GM11168 (cell line): ENCODE data around the gene NOS1AP.
"Not testable (repeated sequence)": the region's sequence is repeated elsewhere in the genome, so short reads cannot be mapped to it uniquely, and the experiment has no call there.

Source experiments
- in situ Hi-C: fragments of 300-500 bp; cut with MboI; formaldehyde crosslinking; loops from one replicate; pipeline ENCODE4 v1.12.0; 2022; ENCODE audit warnings: low sequenced_read_pairs; ENCODE audit not compliant: unreplicated experiment

Gene NOS1AP

DNA sequence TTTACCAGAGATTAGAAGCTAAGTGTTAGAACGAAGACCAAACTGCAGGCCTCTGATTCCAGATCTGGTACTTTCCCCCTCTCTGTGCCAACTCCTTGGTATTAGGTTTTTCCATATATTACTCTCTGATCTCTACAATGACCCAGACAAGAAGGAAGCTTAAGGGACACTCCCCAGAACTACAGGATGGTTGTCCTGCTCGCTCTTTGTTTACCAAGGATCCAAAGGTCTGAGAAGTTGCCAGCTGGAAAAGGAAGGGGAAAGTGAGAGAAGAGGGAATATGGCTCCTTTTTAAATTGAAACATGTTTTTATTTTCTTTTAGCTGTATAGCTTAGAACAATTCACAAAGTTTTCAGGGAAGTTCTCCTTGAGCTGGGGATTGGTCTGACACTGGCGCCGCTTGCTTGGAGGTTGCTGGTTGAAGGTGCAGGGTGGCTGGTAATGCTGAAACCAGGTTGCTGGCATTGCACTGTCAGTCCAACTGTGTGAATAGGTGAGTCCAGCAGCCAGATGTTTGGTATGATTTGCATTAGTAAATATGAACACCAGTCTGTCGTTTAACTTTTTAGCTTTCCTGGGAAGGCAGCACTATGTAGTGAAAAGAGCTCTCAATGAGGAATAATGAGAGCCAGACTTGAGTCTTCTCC lies 89.3 kb downstream of the NOS1AP start:
- in situ Hi-C loops, result no loop called here

GRCh38 chr1:162159515-162159914 lies 90.0 kb downstream of the NOS1AP start:
- in situ Hi-C loops, result no loop called here

GRCh38 chr1:162161916-162162550 lies 92.5 kb downstream of the NOS1AP start:
- in situ Hi-C loops, result no loop called here

GRCh38 chr1:162165528-162165927 lies 96.0 kb downstream of the NOS1AP start:
- in situ Hi-C loops, result no loop called here

DNA sequence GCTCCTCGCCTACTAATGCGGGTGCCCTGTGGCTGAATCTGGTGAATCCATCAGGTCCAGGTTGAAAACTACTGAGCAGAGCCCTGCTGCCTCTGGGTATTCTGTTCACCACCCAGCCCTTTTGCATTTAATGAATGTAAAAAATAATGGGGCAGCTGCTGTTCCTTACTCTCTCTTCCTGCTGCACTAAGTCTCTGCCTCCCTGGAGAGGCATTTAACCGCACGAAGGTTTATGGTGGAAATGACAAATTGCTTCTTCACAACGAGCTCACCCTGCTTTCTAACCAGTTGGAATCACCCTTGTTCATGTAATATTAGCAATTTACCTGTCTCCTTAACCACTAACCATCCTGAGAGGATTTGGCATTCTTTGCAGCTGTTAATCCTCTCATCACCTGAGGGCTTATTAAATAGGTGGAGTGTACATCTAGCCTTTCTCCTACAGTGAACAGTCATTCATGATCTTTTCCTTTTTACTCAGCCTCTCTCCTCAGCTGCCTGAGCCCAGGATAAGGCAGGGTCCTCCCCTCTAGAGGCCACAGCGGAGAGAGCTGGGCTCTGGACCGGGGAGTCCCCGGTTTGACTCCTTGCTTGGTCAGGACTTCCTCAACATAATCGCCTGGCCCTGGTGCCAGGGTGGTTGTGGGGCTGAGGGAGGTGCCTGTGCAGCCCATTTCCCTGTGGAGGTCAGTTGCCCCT lies 97.6 kb downstream of the NOS1AP start:
- in situ Hi-C loops, result no loop called here

- in situ Hi-C loops, result no loop called here
Measured at GRCh38 chr1:162168261-162168660, 98.8 kb downstream of the NOS1AP start.

- in situ Hi-C loops, result no loop called here
Measured at GRCh38 chr1:162169031-162169790, 99.7 kb downstream of the NOS1AP start.

- in situ Hi-C loops, result no loop called here
Measured at GRCh38 chr1:162171111-162171510, 101.6 kb downstream of the NOS1AP start.

DNA sequence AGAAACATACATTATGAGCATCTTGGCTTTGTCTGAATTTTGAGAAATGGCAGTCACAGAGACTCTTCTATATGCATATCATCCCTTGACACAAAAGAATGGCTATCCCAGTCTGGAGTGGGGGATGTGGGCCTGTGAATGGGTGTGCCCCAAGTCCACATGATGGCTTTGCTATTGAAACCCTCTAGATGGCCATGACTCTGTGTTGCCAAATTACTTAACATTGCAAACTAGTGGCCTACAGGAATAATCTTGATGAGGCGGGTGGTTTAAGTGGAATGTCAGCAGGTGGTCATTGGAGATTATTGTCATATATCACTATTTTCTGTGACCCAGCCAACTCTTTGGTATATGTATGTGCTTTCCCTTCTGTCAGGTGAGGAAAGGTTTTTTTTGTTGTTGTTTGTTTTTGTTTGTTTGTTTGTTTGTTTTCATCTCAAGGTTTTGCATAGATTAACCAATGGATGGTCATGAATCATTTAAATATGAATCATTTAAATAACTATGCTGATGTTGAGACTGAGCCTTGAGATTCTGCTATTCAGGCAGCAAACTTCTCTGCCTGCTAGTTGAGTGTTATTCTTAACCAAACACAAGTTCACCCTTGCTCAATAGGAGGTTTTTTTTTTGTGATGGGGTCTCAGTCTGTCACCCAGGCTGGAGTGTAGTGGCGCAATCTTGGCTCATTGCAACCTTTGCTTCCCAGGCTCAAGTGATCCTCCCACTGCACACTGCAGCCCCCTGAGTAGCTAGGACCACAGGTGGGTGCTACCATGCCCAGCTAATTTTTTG lies 103.0 kb downstream of the NOS1AP start:
- in situ Hi-C loops, result no loop called here

DNA sequence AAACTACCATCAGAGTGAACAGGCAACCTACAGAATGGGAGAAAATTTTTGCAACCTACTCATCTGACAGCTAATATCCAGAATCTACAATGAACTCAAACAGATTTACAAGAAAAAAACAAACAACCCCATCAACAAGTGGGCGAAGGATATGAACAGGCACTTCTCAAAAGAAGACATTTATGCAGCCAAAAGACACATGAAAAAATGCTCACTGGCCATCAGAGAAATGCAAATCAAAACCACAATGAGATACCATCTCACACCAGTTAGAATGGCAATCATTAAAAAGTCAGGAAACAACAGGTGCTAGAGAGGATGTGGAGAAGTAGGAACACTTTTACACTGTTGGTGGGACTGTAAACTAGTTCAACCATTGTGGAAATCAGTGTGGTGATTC lies 104.1 kb downstream of the NOS1AP start:
- in situ Hi-C loops, result not testable (repeated sequence)

GRCh38 chr1:162174027-162174426 lies 104.5 kb downstream of the NOS1AP start:
- in situ Hi-C loops, result not testable (repeated sequence)

- in situ Hi-C loops, result no loop called here
Measured at GRCh38 chr1:162175379-162176081, 106.0 kb downstream of the NOS1AP start.

DNA sequence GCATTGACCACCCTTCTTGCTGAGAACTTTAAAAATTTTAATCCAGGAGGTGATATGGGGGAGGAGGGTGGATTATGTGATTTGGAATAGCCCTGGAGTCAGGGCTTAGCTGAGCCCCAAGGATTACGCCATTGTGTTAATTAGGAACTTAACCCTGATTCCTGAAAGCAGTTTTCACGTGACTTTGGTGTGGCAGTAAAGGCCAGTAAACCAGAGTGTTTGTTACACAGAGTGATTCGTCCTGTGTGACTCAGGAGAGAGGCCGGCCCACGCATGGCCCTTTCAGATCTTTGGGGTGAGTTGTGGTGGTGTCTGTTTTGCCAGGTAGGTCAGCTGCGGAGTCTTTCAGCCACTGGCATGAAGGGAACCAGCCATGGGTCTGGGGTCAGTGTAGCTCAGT lies 107.6 kb downstream of the NOS1AP start:
- in situ Hi-C loops, result no loop called here

DNA sequence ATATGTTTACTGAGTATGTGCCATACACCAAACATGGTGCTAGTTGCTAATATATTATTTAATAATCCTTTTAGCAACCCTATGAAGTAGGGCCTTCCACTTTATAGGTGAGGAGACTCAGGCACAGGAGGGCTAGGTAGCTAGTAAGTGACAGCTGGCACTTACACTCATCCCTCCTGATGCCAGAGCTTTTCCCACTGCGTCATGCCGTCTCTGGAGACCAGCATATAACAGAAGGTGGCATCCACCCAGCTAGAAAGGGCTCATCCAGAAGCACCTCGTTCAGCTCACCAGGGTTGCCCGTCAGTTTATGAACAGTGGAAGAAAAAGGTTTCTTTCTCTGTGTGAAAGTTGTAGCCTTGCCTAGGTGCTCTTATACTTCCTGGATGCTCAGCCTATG lies 108.9 kb downstream of the NOS1AP start:
- in situ Hi-C loops, result no loop called here

GRCh38 chr1:162179121-162179520 lies 109.6 kb downstream of the NOS1AP start:
- in situ Hi-C loops, result no loop called here

- in situ Hi-C loops, result no loop called here
Measured at GRCh38 chr1:162180813-162181212, 111.3 kb downstream of the NOS1AP start.

GRCh38 chr1:162182090-162182489 lies 112.6 kb downstream of the NOS1AP start:
- in situ Hi-C loops, result no loop called here

- in situ Hi-C loops, result no loop called here
Measured at GRCh38 chr1:162185314-162186025, 116.0 kb downstream of the NOS1AP start.

- in situ Hi-C loops, result no loop called here
Measured at GRCh38 chr1:162186026-162186374, 116.5 kb downstream of the NOS1AP start.
